Right ventricle myocardium superior (tissue), 1 donor: ENCODE measurements around the gene PRKCQ. TPM values are rescaled to one million over a fixed set of nuclear protein-coding genes. Genes with fewer than 3 reads are reported as not detected.
"Not testable (repeated sequence)": the region's sequence is repeated elsewhere in the genome, so short reads cannot be mapped to it uniquely, and the experiment has no call there.

Experiments used
- ATAC-seq: fragments of 200-7000 bp; cut with Tn5 transposase; one replicate; pipeline ENCODE4 v1.9.1; 2020; ENCODE audit warnings: mild to moderate bottlenecking; ENCODE audit not compliant: poor library complexity
- DNase-seq: peaks from one replicate; pipeline ENCODE4 v3.0.0-alpha.2; 2020
- intact Hi-C: fragments of 100-400 bp; cut with DNase I; formaldehyde crosslinking; loops from one replicate; pipeline ENCODE4 v1.11.2; 2022
- total RNA-seq: library from RNA; stranded (reverse); fragmentation: NEBNext Ultra II Directional; extraction: Animal tissue kit (Norgen Biotek cat#: 25700); gene quantifications from one replicate; pipeline ENCODE4 v1.2.1, GENCODE V29; 2021
- donor health status: DM: no; HTN: yes; CAD: no; lungs with severe emphysema.

The PRKCQ gene
- total RNA-seq, 1 donor from 2014 or later = 0.30 TPM

DNA sequence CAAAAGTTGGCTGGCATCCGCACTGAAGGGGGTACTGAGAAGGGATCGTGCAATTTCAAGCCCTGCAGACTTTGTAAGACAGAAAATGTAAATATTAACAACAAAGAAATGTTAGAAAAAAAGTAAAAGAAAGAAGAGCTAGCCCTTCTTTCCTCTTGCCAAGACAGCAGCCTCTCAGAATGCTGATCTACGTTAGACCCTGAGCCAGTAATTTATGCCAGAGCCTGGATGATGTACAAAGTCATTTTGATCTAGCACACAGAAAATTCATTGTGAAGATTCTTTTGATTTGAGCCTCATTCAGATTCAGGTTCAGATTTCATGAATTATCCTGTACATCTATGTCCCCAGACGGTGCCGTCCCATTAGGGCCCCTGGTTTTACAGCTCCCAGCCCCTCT, 105.2 kb downstream of the PRKCQ start:
- ATAC-seq (no peak), DNase-seq (no peak)
- intact Hi-C loops = no loop called here

DNA sequence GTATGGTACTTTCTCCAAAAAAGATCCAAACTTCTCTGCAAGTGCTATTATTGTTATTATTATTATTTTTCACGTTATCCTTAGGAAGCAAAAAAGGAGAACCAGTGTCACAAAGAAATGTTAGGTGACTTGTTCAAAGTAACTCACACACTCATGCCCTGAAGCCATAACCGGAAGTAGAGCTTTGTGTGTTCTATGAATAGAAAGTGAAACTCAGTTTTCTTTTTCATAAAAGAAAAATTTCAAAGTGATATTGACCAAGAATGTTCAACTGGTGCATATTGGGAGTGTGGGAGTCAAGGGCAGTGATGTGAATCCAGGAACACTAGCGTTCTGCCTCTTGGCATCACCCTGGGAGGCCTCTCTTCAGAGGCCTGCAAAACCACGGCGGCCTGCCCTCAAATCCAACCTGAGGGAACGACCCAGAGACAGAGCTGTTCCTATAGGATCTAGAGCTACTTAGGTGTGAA, 106.1 kb downstream of the PRKCQ start:
- intact Hi-C loops = no loop called here
- ATAC-seq = no peak
- DNase-seq = no peak

DNA sequence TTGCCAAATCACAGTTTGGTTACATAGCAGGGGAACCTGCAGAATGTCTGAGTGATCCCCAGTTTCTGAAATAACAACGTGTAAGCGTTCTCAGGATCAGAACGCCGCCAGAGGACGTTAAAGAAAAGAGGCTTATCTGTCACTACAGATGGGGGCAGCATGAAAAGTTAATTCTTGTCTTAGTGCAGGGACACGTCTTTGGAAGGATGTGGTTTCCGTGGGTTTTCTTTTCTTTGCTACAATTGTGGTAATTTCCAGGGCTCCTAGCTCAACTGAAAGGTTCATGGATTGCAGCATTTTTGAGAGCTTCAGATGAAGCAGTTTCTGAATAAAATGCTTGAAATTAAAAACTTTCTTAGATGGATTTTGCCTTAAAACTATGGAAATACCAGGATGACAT, 106.6 kb downstream of the PRKCQ start:
- no peak for ATAC-seq
- no peak for DNase-seq
- intact Hi-C loops = no loop called here

DNA sequence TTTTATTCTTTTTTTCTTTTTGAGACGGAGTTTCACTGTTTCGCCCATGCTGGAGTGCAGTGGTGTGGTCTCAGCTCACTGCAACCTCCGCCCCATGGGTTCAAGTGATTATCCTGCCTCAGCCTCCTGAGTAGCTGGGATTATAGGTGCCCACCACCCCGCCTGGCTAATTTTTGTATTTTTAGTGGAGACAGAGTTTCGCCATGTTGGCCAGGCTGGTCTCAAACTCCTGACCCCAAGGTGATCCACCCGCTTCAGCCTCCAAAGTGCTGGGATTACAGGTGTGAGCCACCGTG, 107.4 kb downstream of the PRKCQ start:
- intact Hi-C loops, ATAC-seq, DNase-seq: not testable (repeated sequence)

DNA sequence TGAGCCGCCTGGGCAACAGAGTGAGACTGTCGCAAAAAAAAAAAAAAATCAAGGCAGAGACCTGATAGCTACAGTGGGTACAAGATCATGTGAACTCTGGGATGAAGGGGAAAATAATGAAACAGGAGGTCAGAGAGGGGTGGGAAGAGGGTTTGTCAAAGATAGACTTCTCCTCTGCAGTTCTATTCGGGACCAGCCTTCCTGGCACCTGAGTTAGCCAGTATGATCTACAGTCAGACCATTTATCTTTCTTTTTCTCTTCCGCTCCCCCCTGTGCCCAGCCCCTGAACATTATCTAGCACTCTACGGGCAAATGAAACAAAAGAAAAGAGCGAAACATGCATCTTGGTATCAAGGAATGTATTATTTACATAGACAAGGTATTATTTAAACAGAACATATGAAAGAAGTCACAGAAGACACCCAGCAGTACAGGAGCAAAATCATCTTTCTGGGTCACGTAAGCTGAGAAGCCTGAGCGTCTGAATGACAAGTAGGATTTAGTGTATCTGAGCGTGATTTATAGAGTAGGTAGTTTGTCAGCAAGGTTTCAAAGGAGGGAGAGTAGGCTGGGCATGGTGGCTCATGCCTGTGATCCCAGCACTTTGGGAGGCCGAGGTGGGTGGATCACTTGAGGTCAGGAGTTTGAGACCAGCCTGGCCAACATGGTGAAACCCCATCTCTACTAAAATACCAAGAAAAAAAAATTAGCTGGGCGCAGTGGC, 109.0 kb downstream of the PRKCQ start:
- intact Hi-C loops = no loop called here
- ATAC-seq (no peak), DNase-seq (no peak)

DNA sequence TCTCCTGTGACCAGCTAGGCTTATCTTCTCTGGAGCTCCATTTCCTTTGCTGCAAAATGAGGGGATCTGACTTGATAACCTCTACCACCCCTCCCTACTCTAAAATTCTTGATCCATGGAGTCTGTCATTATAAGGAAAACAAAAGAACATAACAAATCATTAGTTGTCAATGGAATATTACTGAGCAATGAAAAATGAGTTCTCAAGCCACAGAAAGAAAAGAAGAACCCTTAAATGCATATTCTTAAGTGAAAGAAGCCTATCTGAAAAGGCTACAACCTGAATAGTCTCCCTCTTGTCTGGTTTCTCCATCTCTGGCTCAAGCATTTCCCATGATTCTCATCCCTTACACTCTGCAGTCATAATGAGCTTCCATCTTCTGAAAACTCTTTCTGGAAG, 110.4 kb downstream of the PRKCQ start:
- intact Hi-C loops = no loop called here
- ATAC-seq (no peak), DNase-seq (no peak)

DNA sequence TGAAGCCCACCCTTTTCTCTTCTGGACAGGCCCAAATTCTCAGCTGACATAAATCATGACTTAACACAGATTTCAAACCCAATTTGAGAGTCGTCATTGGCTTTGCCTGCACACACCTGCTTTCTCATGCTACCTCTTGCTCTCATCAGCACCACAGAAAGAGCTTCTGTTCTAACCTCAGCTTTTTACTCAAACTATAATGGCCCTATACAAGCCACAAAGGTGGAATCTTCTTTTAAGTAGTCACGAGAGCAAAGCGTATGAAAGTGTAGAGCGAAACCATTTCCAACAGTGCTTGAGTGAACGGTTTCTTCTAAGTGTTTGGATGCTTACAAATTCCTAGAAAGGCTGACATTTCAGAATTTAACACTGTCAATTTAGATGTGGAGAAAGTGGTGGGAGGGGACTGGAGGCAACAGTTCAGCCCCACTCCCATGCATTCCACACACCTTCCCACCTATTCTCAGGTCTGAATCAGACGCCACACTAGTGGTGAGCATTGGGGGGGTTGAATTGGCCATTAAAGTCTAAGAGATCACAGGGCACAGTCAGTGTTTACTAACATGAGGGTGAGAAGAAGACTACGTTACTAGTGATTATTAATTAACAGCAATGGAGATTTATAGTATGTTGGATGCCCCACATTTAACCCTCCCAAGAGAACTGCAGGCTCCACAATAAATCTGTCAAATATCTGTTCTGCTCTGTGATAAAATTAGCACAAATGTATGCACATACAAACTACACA, 114.0 kb downstream of the PRKCQ start:
- ATAC-seq = no peak
- intact Hi-C loops = no loop called here
- no peak for DNase-seq

DNA sequence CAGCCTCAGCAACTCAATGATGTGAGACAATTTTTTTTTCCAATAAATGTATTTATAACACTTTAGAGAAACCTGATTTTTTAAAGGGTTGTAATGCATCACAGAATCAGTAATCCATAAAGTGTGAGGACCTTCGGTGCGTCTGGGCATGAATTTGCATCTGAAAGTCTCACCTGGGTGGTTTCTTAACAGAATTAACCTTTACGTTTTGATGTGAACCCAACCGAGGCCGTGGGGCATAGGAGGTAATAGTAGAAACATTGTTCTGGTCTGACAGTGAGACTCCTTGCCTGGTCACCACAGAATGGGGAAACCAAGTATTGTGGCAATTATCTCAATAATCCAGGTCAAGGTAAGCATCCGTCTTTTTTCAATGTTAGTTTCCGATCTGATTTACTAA, 114.6 kb downstream of the PRKCQ start:
- no peak for ATAC-seq

DNA sequence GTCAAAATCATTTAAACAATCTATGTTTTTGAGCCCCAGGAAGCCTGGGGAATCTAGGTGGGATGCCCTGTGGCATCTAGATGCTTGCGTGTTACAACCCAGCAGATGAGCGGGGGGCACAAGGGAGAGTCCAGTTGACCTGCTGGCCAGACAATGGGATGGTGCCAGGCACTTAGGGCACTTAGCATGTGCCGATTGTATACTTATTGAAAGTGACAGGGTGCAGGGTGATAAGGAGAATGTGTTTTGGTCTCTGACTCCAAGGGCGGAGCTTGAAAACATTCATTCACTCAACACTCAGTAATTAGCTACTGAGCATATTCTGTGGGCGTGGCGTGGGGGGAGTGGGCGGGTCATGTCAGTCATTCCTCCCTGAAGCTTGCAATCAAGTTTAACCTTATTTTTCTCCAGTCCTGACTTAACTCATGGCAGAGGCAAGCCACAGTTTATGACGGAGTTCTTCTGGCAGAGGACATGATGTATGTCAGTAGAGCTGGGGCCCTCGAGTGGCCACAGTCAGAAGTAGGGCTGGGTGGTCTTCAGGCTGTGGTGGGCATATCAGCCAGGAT, 115.1 kb downstream of the PRKCQ start:
- ATAC-seq (no peak), DNase-seq (no peak)
- intact Hi-C loops = no loop called here

More for the DNA sequence above, 114.6 kb downstream of the PRKCQ start:
- intact Hi-C loops = no loop called here
- DNase-seq = no peak

DNA sequence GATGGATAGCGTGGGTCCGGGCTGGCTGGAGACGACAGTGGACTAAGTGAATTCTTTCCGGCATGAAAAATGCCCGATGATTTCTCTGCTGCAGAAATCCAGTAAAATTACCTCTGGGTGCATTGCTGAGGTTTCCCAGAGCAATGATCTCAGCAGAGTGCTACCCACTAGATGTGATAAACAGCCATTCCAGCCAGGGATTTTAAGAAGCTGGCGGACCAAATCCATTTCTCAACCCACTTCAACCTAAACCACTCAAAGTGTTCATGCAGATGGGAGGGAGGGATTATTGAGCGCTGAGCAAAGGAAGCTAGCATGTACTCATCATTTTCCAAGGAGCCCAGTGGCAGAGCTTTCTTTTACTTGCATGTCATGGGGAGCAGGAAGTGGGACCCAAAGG, 116.7 kb downstream of the PRKCQ start:
- intact Hi-C loops = no loop called here
- DNase-seq = no peak
- no peak for ATAC-seq

DNA sequence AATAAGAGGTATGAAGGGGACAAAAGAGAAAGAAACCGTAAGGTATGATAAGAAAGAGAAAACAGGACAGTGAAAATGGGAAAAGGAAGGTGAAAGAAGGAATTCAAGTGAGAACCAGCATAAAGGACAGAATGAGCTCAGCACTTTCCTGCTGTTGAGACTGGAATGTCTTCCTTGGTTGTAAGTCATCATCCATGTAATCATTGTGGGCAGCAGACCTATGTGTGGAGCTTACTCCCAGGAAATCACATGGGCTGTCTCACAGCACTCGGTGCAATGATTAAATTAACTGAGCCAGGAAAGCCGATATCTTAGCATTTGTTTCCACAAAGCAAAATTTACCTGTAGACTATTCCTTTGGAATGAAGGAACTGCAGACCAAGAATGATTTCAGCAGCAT, 118.1 kb downstream of the PRKCQ start:
- ATAC-seq = no peak
- no peak for DNase-seq
- intact Hi-C loops = no loop called here

DNA sequence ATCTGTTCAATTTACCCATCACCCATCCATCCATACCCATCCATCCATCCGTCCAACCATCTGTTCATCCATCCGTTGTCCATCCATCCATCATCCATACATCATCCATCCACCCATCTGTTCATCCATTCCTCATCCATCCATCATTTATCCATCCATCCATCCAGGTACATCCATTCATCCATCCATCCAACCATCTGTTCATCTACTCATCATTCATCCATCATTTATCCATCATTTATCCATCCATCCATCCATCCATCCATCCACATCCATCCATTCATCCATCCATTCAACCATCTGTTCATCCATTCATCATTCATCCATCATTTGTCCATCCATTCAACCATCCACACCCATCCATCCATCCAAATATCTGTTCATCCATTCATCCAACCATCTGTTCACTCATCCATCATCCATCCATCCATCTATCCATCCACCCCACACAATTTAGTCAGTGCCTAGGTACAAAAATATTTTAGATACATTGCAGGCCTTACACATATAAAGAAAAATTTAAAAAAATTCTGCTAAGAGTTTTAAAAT, 119.1 kb downstream of the PRKCQ start:
- intact Hi-C loops = no loop called here
- ATAC-seq (no peak), DNase-seq (no peak)

DNA sequence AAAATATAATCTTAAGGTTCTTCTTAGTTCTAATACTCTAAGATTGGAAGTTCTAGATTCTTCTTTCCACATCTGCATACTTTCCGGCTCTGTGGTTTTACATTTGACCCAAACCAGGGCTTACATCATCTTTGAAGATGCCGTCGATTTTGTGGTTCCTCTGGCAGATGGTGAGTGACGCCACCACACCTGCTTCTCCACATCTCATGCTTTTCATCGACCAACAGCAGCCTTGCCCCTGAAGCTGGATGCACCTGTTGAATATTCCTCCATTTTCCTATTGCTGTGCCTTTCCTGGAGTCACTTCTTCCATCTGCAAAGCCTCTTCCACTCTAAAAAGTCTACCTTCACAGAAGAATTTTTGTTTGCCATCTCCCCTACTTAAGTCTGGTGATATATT, 121.3 kb downstream of the PRKCQ start:
- ATAC-seq (no peak), DNase-seq (no peak)
- intact Hi-C loops = no loop called here

DNA sequence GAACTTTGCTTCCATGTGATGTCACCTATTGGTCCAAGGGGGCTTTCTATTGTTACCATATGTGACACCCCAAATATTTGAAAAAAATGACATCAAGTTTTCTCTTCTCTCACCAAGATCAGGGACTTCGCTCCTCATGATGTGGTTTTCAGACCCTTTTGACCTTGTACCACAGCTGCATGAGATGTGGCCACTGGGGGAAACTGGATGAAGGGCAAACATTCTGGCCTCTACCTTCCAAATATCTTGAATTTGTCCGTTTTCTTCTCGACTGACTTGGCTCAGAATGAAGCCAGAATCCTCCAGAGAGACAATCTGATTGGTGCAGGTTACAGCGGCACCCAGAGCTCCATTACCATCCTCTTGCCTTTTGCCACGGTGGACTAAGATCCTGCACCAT, 122.7 kb downstream of the PRKCQ start:
- intact Hi-C loops = no loop called here
- ATAC-seq (no peak), DNase-seq (no peak)

DNA sequence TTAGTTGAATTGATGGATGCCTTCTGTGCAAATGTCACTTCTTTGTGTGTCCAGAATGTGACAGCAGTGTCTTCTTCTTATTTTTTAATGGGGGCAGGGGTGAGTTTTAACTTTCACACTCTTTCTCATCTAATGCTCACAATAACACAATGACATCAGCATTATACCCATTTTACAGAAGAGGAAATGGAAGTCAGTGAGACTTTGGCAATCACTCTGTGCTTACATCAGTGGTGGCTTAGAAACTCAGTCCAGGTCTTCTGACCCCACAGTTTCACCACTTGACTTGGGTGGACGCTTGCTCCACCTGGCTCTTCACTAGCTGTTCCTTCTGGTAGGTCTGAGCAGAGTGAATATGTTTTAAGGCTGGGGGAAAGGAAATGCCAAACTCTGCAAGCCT, 124.0 kb downstream of the PRKCQ start:
- ATAC-seq = no peak
- no peak for DNase-seq
- intact Hi-C loops = no loop called here

DNA sequence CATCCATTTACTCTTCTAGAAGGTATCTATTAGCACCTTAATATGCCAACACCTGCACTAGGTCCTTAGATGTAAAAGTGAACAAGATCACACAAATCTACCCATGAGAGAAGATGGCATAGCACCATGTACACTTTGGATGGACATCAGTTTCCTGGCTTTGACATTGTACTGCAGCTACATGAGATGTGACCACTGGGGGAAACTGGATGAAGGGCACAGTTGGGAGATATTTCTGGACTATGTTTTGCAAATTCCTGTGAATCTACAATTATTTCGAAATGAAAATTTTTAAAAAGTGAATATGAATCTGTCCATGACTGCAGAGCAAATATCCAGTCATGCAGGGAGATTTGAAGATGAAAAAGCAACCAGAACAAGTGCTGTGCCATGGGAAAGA, 124.5 kb downstream of the PRKCQ start:
- intact Hi-C loops = no loop called here
- ATAC-seq (no peak), DNase-seq (no peak)

DNA sequence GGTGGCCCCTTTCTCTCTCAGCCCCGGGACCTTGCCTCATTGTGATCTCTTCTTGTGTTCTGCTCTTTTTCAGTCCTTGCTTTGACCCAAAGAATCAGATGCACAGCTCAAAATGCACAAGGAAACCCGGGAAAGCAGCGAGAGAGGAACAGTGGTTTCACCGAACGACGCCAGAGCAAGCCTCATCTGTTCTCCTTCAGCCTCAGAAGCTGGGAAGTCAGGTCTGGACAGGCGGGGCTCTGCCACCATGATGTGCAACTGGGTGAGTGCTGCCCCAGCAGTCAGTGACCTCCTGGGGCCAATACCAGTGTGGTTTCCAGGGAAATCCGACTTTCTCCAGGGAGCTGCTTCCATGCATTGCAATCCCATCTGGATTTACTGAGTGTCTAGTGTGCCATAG, 133.4 kb downstream of the PRKCQ start:
- intact Hi-C loops = no loop called here
- DNase-seq (no peak), ATAC-seq (no peak)

DNA sequence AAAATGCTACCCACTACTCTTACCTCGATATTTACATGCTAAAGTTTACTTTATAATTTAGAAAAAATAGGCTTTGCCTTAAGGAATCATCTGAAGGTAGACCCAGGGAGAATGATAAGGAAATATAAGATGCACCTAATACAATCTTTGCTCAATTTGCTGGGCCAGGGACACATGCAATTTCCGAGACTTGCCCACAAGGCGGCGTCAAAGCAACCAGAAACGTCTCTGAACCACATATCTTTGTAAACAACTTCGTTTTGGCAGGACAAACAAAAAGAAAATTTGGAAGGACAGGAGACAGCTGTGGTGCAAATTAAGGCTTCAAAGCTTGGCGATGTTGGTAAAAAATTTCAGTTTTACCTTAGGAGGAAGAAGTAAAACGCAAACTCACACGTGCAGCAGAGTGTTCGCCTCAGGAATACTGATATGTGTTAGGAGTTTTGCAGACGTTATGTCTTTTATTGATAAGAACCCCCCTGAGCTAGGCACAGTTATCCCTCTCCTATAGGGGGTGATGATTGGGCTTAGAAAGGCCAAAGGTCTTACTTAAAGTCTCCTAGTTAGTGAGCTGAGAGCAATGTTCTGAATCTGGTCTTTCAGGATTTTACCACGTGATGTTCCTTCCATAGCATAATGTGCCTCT, 134.3 kb downstream of the PRKCQ start:
- intact Hi-C loops = no loop called here
- peak; percentile 73 for DNase-seq
- peak; percentile 31 for ATAC-seq

DNA sequence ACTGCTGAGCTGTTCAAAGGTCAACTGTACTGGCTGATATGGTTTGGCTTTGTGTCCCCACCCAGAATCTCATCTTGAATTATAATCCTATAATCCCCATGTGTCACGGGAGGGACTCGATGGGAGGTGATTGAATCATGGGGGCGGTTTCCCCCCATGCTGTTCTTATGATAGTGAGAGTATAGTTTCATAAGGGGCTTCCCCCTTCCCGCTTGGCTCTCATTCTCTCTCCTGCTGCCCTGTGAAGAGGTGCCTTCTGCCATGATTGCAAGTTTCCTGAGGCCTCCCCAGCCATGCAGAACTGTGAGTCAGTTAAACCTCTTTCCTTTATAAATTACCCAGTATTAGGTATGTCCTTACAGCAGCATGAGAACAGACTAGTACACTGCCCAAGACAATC, 140.2 kb downstream of the PRKCQ start:
- intact Hi-C loops, DNase-seq, ATAC-seq: not testable (repeated sequence)
